ENCODE results near the gene MAGEB2. TPM values are rescaled to one million over a fixed set of nuclear protein-coding genes. Genes with fewer than 3 reads are reported as not detected.
"Not testable (repeated sequence)": the region's sequence is repeated elsewhere in the genome, so short reads cannot be mapped to it uniquely, and the experiment has no call there.

MAGEB2 gene
- not detected in 2 replicates for total RNA-seq
- long read RNA-seq = 0 reads

GRCh38 chrX:30215357-30215843 lies at the start of gene MAGEB2:
Gene MAGEB2, plus strand, starts transcription at chrX:30215563. Its CDS starts 3,018 bp downstream, at chrX:30218581.
- peaks cover 5% of the 10 kb centered on the region for H3K27me3 Mint-ChIP-seq (ENCODE audit: unreplicated experiment)
- DNase-seq (ENCODE audit: extremely low spot score, unreplicated experiment) = no peak
- H3K36me3 Mint-ChIP-seq (ENCODE audit: unreplicated experiment) = no peaks in the 10 kb centered on the region
- no peaks in the 10 kb centered on the region for H3K4me1 Mint-ChIP-seq (ENCODE audit: unreplicated experiment)
- TF ChIP-seq, protein P1, sequence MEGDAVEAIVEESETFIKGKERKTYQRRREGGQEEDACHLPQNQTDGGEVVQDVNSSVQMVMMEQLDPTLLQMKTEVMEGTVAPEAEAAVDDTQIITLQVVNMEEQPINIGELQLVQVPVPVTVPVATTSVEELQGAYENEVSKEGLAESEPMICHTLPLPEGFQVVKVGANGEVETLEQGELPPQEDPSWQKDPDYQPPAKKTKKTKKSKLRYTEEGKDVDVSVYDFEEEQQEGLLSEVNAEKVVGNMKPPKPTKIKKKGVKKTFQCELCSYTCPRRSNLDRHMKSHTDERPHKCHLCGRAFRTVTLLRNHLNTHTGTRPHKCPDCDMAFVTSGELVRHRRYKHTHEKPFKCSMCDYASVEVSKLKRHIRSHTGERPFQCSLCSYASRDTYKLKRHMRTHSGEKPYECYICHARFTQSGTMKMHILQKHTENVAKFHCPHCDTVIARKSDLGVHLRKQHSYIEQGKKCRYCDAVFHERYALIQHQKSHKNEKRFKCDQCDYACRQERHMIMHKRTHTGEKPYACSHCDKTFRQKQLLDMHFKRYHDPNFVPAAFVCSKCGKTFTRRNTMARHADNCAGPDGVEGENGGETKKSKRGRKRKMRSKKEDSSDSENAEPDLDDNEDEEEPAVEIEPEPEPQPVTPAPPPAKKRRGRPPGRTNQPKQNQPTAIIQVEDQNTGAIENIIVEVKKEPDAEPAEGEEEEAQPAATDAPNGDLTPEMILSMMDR (IDR thresholded peaks at IDR 0.05) = no peak
- no peak within 1 kb of the TSS for H3K4me3 Mint-ChIP-seq (ENCODE audit: unreplicated experiment)
- H3K9me3 Mint-ChIP-seq (ENCODE audit: unreplicated experiment) = no peaks in the 10 kb centered on the region
- H3K27ac Mint-ChIP-seq (ENCODE audit: unreplicated experiment) = no peak within 1 kb of the TSS

DNA sequence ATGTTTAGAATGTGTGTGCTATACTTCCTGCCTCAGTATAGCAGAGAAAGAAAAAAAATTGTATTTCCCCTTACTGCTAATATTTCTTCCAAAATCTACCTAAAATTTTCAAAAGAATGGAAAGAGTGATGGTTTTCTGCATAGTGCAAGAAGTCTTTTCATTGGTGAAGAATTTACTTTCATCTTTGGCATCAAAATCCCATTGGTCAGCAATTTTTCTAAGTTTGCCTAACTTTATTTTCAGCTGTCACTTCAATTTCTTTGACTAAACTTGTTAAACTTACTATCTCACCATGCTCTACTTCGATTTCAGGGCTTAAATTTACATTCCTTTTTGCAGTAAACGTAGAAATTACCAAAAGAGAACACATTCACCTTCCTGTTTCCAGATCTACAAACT lies 44.5 kb upstream of the MAGEB2 start:
- Mint-ChIP-seq H3K4me1 (ENCODE audit: unreplicated experiment) (no peaks in the 10 kb centered on the region), H3K36me3 (ENCODE audit: unreplicated experiment) (no peaks in the 10 kb centered on the region), H3K4me3 (ENCODE audit: unreplicated experiment) (no peak overlapping the region), H3K9me3 (ENCODE audit: unreplicated experiment) (no peaks in the 10 kb centered on the region), H3K27ac (ENCODE audit: unreplicated experiment) (no peak overlapping the region), H3K27me3 (ENCODE audit: unreplicated experiment) (no peaks in the 10 kb centered on the region)
- DNase-seq (ENCODE audit: extremely low spot score, unreplicated experiment) = no peak
- TF ChIP-seq, protein P1 (IDR thresholded peaks at IDR 0.05) = no peak

DNA sequence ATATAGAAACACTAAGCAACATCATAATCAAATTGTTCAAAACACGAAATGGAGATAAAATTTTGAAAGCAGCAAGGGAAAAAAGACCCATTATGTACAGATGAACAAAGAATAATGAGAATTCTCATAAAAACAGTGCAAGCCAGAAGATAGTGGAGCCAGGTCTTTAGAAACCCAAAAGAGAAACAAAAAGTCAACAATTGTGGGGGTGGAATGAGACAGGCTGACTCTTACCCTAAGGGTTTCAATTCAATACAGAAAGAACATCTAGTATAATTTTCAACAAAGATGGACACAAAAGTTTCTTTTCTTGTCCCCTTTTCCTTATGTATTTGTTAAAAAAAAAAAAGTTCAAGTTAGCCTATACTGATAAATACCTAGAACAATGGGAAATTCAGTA lies 34.0 kb upstream of the MAGEB2 start:
- Mint-ChIP-seq H3K27me3 (ENCODE audit: unreplicated experiment) (peaks cover 7% of the 10 kb centered on the region), H3K4me1 (ENCODE audit: unreplicated experiment) (no peaks in the 10 kb centered on the region), H3K36me3 (ENCODE audit: unreplicated experiment) (no peaks in the 10 kb centered on the region), H3K27ac (ENCODE audit: unreplicated experiment) (no peak overlapping the region), H3K4me3 (ENCODE audit: unreplicated experiment) (no peak overlapping the region), H3K9me3 (ENCODE audit: unreplicated experiment) (no peaks in the 10 kb centered on the region)
- DNase-seq (ENCODE audit: extremely low spot score, unreplicated experiment) = no peak
- TF ChIP-seq, protein P1 (IDR thresholded peaks at IDR 0.05) = no peak

- Mint-ChIP-seq H3K27me3 (ENCODE audit: unreplicated experiment) (peaks cover 7% of the 10 kb centered on the region), H3K27ac (ENCODE audit: unreplicated experiment) (no peak overlapping the region)
Observed at GRCh38 chrX:30183554-30183953, 31.8 kb upstream of the MAGEB2 start.

GRCh38 chrX:30190426-30190825 lies 24.9 kb upstream of the MAGEB2 start:
- Mint-ChIP-seq H3K27ac (ENCODE audit: unreplicated experiment) (no peak overlapping the region), H3K36me3 (ENCODE audit: unreplicated experiment) (no peaks in the 10 kb centered on the region), H3K4me3 (ENCODE audit: unreplicated experiment) (no peak overlapping the region)

More at GRCh38 chrX:30183554-30183953, 31.8 kb upstream of the MAGEB2 start:
- Mint-ChIP-seq H3K9me3 (ENCODE audit: unreplicated experiment) (no peaks in the 10 kb centered on the region), H3K4me3 (ENCODE audit: unreplicated experiment) (no peak overlapping the region), H3K36me3 (ENCODE audit: unreplicated experiment) (no peaks in the 10 kb centered on the region), H3K4me1 (ENCODE audit: unreplicated experiment) (no peaks in the 10 kb centered on the region)
- DNase-seq (ENCODE audit: extremely low spot score, unreplicated experiment) = no peak
- TF ChIP-seq, protein P1 (IDR thresholded peaks at IDR 0.05) = no peak

GRCh38 chrX:30193910-30194309 lies 21.5 kb upstream of the MAGEB2 start:
- DNase-seq (ENCODE audit: extremely low spot score, unreplicated experiment); H3K9me3 Mint-ChIP-seq (ENCODE audit: unreplicated experiment); H3K4me1 Mint-ChIP-seq (ENCODE audit: unreplicated experiment); H3K36me3 Mint-ChIP-seq (ENCODE audit: unreplicated experiment); H3K4me3 Mint-ChIP-seq (ENCODE audit: unreplicated experiment); H3K27ac Mint-ChIP-seq (ENCODE audit: unreplicated experiment): not testable (repeated sequence)
- peaks cover 13% of the 10 kb centered on the region for H3K27me3 Mint-ChIP-seq (ENCODE audit: unreplicated experiment)

More at GRCh38 chrX:30190426-30190825, 24.9 kb upstream of the MAGEB2 start:
- no peaks in the 10 kb centered on the region for H3K9me3 Mint-ChIP-seq (ENCODE audit: unreplicated experiment)
- H3K27me3 Mint-ChIP-seq (ENCODE audit: unreplicated experiment) = peaks cover 10% of the 10 kb centered on the region
- no peaks in the 10 kb centered on the region for H3K4me1 Mint-ChIP-seq (ENCODE audit: unreplicated experiment)
- TF ChIP-seq, protein P1 (IDR thresholded peaks at IDR 0.05) = no peak
- DNase-seq (ENCODE audit: extremely low spot score, unreplicated experiment) = no peak
